GM18858 (cell line): ENCODE data around the gene ARFIP1.

ENCODE experiments used
- ATAC-seq: cut with Tn5 transposase; IDR thresholded peaks from one replicate; pipeline ENCODE4 v1.9.1; 2021; ENCODE audit not compliant: unreplicated experiment

The ARFIP1 gene

DNA sequence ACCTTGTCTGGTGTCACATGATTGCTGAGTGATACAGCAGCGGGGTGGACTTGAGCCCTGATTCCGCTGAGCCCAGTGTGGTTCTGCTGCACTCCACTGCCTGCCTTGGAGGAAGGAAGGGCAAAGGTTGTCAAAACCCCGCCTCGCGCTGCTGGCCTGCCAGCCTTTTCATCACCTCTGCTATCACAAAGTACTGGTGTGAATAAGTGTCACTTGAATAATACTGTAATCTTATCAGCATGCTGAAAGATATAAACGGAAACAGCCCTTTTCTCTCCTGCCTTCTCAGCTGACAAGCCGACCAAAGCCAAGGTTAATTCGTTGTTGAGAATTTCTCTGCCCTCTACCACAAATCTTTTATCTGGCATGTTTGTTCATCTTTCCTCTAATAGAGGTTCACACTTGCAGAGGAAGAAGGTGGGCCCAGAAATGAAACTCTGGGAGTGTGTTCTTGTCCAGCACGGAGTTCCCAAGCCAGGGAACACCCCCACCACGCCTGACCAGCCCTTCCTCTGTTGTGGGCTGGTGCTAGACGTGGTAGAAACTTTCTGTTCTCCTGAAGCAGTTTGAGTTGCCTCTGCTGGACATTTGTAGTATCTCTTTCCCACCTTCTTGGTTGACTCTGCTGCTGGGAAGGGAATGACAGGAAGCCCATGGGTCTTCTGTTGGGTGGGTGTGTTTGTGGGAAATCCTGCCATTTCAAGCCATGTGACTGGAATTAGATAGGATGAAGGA, 177.8 kb downstream of the ARFIP1 start:
- no peak for ATAC-seq

GRCh38 chr4:152959080-152959479, 179.3 kb downstream of the ARFIP1 start:
- ATAC-seq: no peak

DNA sequence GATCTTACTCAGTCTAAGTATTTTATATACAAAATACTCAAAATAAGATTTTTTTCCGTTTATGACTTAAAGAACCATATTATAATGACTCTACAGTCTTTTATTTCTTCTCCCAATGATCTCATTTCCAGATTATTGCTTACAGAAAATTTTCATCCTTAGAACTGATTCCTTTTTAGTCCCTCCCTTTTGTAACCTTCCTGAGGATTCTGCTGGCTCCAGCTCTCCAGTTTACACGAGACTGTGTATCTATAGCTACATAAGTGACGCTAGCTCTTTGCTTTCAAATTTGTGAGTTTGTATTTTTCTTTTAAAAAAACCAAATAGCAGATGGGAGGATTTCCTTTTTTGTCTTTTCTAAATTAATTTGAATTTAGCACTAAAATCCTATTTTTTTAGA, 180.3 kb downstream of the ARFIP1 start:
- no peak for ATAC-seq

GRCh38 chr4:152961014-152961772, 181.4 kb downstream of the ARFIP1 start:
- no peak for ATAC-seq

- no peak for ATAC-seq
These were observed 182.0 kb downstream of the ARFIP1 start for GRCh38 chr4:152961773-152962115.
